Placental pericyte (primary cell): ENCODE results near the gene SDR9C7. TPM values are rescaled to one million over a fixed set of nuclear protein-coding genes. Genes with fewer than 3 reads are reported as not detected.

ENCODE experiments used
- total RNA-seq: library from RNA; depleted of rRNA; stranded (reverse); fragments of >200 nt; gene quantifications from 2 replicates; pipeline ENCODE4 v1.2.3, GENCODE V29; 2012

The SDR9C7 gene
- total RNA-seq: not detected in 2 replicates

DNA sequence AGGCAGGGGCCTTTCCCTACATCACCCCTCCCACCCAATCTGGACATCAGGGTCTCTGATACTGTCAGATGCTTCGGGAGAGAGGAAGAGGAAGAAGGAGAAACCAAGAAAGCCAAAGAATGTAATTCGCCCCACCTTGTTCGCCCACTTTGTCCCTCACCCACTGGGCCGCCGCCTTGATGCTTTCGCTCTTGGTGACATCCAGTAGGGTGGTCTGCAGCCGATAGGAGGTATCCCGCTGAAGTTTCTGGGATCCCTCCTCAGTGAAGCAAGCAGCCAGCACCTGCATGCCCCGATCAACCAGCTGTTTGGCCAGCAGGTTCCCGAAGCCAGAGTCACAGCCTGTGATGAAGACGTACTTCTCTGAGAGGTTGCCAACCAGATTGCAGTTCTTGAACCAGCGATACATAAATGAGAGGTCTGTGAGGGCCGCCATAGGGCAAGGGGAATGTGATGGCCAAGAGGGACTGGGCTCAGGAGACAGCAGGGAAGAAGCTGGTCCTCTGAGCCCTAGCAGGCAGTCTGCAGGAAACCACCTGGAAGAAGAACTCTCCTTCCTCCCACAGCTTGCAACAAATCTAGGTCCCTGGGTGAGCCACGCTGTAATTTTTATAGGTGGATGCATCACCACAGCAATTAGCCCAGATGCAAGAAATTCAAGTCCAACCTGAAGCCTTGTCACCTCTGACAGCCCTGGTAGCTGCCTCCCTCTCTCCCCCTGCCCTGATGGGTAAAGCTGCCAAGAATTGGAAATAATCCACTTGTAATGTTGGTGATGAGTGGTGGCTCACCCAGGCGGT, at the start of gene SDR9C7:
SDR9C7 (minus strand) TSS at position 583 of the 800 bp plus-strand sequence; CDS start at position 436, 147 bp downstream.

GRCh38 chr12:56957229-56958052, 23.2 kb upstream of the SDR9C7 start, which contains the start of gene RDH16:
Gene RDH16 (minus strand): TSS chr12:56957608. CDS start chr12:56957462, 146 bp downstream.

Other genes starting within 250 kb of the SDR9C7 start
- gene PTGES3, start 246.1 kb downstream of the SDR9C7 start, total RNA-seq: 58.2 and 118 TPM in 2 replicates
- gene NACA, start 209.1 kb downstream of the SDR9C7 start, total RNA-seq: 586 and 1,010 TPM in 2 replicates
- gene PRIM1, start 182.1 kb downstream of the SDR9C7 start, total RNA-seq: 1.3 and 19.2 TPM in 2 replicates
- 1.0 and 4.4 TPM in 2 replicates for gene HSD17B6, start 171.1 kb downstream of the SDR9C7 start, total RNA-seq
- gene RDH16, start 23.2 kb upstream of the SDR9C7 start, total RNA-seq: 0.14 TPM in 1 of 2 replicates, not detected in the other
- 7.2 and 9.0 TPM in 2 replicates for gene ZBTB39, start 72.1 kb upstream of the SDR9C7 start, total RNA-seq
- not detected in 2 replicates for gene TAC3, start 82.1 kb upstream of the SDR9C7 start, total RNA-seq
- gene MYO1A, start 115.7 kb upstream of the SDR9C7 start, total RNA-seq: not detected in 2 replicates
- 4.6 and 21.5 TPM in 2 replicates for gene NEMP1, start 144.4 kb upstream of the SDR9C7 start, total RNA-seq
- 30.2 and 62.3 TPM in 2 replicates for gene NAB2, start 154.7 kb upstream of the SDR9C7 start, total RNA-seq
- gene STAT6, start 177.0 kb upstream of the SDR9C7 start, total RNA-seq: 79.9 and 83.4 TPM in 2 replicates
- 257 and 464 TPM in 2 replicates for gene LRP1, start 194.1 kb upstream of the SDR9C7 start, total RNA-seq
- not detected in 2 replicates for gene LRP1-AS, start 213.2 kb upstream of the SDR9C7 start, total RNA-seq